ENCODE results near the gene HMCN2.

- no peak for TF ChIP-seq CHD2 (IDR thresholded peaks at IDR 0.05; ENCODE audit: low read length, partially characterized antibody)
- TF ChIP-seq POLR2AphosphoS5 (IDR thresholded peaks at IDR 0.05; ENCODE audit: low read depth, low read length): no peak
- TF ChIP-seq RFX5 (IDR thresholded peaks at IDR 0.05; ENCODE audit: low read length): no peak
- TF ChIP-seq CTCF (IDR thresholded peaks at IDR 0.05): no peak
- TF ChIP-seq EZH2phosphoT487 (IDR thresholded peaks at IDR 0.05; ENCODE audit: borderline replicate concordance, low read depth): no peak
These were observed 162.6 kb downstream of the HMCN2 start for GRCh38 chr9:130428086-130428665.
